ENCODE results near the gene NRCAM.

DNA sequence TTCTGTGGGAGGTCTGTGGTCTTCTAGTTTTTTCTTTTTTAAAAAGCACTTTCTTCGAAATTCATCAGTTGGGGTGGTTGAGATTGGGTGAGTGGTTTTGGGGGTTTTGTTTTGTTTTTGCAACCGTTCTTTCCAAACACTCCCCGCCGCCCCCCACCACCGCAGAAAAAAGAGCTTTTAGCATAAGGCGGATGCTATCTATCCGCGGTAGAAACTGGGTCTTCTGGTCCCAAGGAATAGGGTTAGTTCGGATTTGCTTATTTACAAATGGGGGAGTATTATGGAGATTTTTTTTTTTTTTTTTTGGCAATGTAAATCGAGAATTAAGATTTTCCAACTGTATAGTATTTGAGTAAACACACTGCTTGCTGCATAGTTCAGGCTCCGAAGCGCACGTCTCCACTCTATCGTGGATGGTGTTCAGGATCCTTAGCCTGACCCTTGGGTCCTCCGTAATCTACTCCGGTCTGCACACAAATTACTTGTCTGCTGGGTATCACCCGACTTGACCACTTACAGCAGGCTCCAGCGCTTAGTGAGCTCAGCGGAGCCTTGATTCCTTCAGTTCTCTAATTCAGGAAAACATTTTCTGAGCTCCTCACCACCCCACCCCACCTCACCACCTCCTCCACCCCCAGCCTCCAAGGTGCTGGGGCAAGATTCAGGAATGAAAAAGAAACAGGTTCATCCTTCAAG is 757 bp upstream of the NRCAM start:
- TF ChIP-seq POLR2A (IDR thresholded peaks at IDR 0.05) = no peak
- no peak for TF ChIP-seq CTCF (IDR thresholded peaks at IDR 0.05)

Data from lower leg skin (tissue), 3 donors.